ENCODE data around the gene FRMD4A. TPM values are rescaled to one million over a fixed set of nuclear protein-coding genes. Genes with fewer than 3 reads are reported as not detected.

Gene FRMD4A
- total RNA-seq, 2 donors from 2014 or later = 22.3 to 22.4 TPM

- no peak overlapping the region for H3K27ac Mint-ChIP-seq
- DNase-seq = no peak
- Histone ChIP-seq H3K4me3 (ENCODE audit: low read length) (no peak overlapping the region), H3K9ac (ENCODE audit: extremely low read depth, low read length, poor library complexity, severe bottlenecking) (no peak overlapping the region), H3K27ac (ENCODE audit: low read depth, low read length) (no peak overlapping the region), H3K4me1 (ENCODE audit: control insufficient read depth, insufficient read depth, low read length) (no peaks in the 10 kb centered on the region), H3K9me3 (ENCODE audit: control insufficient read depth, low read length) (no peaks in the 10 kb centered on the region), H3K36me3 (ENCODE audit: control insufficient read depth, insufficient read depth, low read length) (no peaks in the 10 kb centered on the region), H3K27me3 (ENCODE audit: control insufficient read depth, insufficient read depth, low read length, poor library complexity, severe bottlenecking) (no peaks in the 10 kb centered on the region)
- no peaks in the 10 kb centered on the region for H3K9me3 Mint-ChIP-seq
- H3K4me3 Mint-ChIP-seq = no peak overlapping the region
- H3K4me1 Mint-ChIP-seq = no peaks in the 10 kb centered on the region
- 94% methylated on average over 1 of the region's 1 CpG; no CpG with 5 or more reads in 1 of the 2 experiments for WGBS, 2 experiments (ENCODE audit: insufficient coverage in 1 of 2, insufficient read length in 1 of 2)
- no peak for TF ChIP-seq CTCF (conservative IDR thresholded peaks at IDR 0.05)
- no peaks in the 10 kb centered on the region for H3K27me3 Mint-ChIP-seq (ENCODE audit: insufficient read depth)
- H3K36me3 Mint-ChIP-seq (ENCODE audit: low read depth) = no peaks in the 10 kb centered on the region
Observed at GRCh38 chr10:14360961-14361360, 30.2 kb upstream of the FRMD4A start.

GRCh38 chr10:14360515-14360914, 29.8 kb upstream of the FRMD4A start:
- H3K9me3 Mint-ChIP-seq = no peaks in the 10 kb centered on the region
- Histone ChIP-seq H3K36me3 (ENCODE audit: control insufficient read depth, insufficient read depth, low read length) (no peaks in the 10 kb centered on the region), H3K27me3 (ENCODE audit: control insufficient read depth, insufficient read depth, low read length, poor library complexity, severe bottlenecking) (no peaks in the 10 kb centered on the region), H3K4me3 (ENCODE audit: low read length) (no peak overlapping the region), H3K9ac (ENCODE audit: extremely low read depth, low read length, poor library complexity, severe bottlenecking) (no peak overlapping the region), H3K4me1 (ENCODE audit: control insufficient read depth, insufficient read depth, low read length) (no peaks in the 10 kb centered on the region), H3K9me3 (ENCODE audit: control insufficient read depth, low read length) (no peaks in the 10 kb centered on the region), H3K27ac (ENCODE audit: low read depth, low read length) (no peak overlapping the region)
- H3K27ac Mint-ChIP-seq = no peak overlapping the region
- H3K36me3 Mint-ChIP-seq (ENCODE audit: low read depth) = no peaks in the 10 kb centered on the region
- DNase-seq = no peak
- no peaks in the 10 kb centered on the region for H3K27me3 Mint-ChIP-seq (ENCODE audit: insufficient read depth)
- 79 to 100% methylated on average over 1 to 3 of the region's 4 CpGs for WGBS, 2 experiments (ENCODE audit: insufficient coverage in 1 of 2, insufficient read length in 1 of 2)
- no peaks in the 10 kb centered on the region for H3K4me1 Mint-ChIP-seq
- no peak for TF ChIP-seq CTCF (conservative IDR thresholded peaks at IDR 0.05)
- H3K4me3 Mint-ChIP-seq = no peak overlapping the region

GRCh38 chr10:14358886-14359573, 28.3 kb upstream of the FRMD4A start:
- Mint-ChIP-seq H3K4me1 (no peaks in the 10 kb centered on the region), H3K27me3 (ENCODE audit: insufficient read depth) (no peaks in the 10 kb centered on the region), H3K9me3 (no peaks in the 10 kb centered on the region), H3K27ac (no peak overlapping the region), H3K36me3 (ENCODE audit: low read depth) (no peaks in the 10 kb centered on the region), H3K4me3 (no peak overlapping the region)
- no peak overlapping the region for H3K4me3 ChIP-seq (ENCODE audit: low read length)
- no peaks in the 10 kb centered on the region for H3K4me1 ChIP-seq (ENCODE audit: control insufficient read depth, insufficient read depth, low read length)
- H3K9ac ChIP-seq (ENCODE audit: extremely low read depth, low read length, poor library complexity, severe bottlenecking) = no peak overlapping the region
- H3K27ac ChIP-seq (ENCODE audit: low read depth, low read length) = no peak overlapping the region
- no peaks in the 10 kb centered on the region for H3K36me3 ChIP-seq (ENCODE audit: control insufficient read depth, insufficient read depth, low read length)
- TF ChIP-seq CTCF (conservative IDR thresholded peaks at IDR 0.05) = no peak
- H3K9me3 ChIP-seq (ENCODE audit: control insufficient read depth, low read length) = no peaks in the 10 kb centered on the region
- no peaks in the 10 kb centered on the region for H3K27me3 ChIP-seq (ENCODE audit: control insufficient read depth, insufficient read depth, low read length, poor library complexity, severe bottlenecking)
- no peak for DNase-seq
- 97% methylated on average over 4 to 9 of the region's 9 CpGs for WGBS, 2 experiments (ENCODE audit: insufficient coverage in 1 of 2, insufficient read length in 1 of 2)

Data from endodermal cell (in vitro differentiated cells).